Lower leg skin (tissue), 4 donors: Measurements from ENCODE around the gene METTL24. TPM values are rescaled to one million over a fixed set of nuclear protein-coding genes. Genes with fewer than 3 reads are reported as not detected.

Experiments
- DNase-seq, 2 donors: peaks; one replicate each; pipeline ENCODE4 v3.0.0-alpha.2; 2019; ENCODE audit warnings: low spot score in 2 of 2
- H3K4me3 ChIP-seq: fragments of 200-600 bp; sonication (generic); 2 replicates; pipeline ENCODE4 v1.5.1; 2017; ENCODE audit warnings: mild to moderate bottlenecking, low read depth; ENCODE audit not compliant: poor library complexity, severe bottlenecking
- CTCF ChIP-seq, 3 donors: fragments of 450-650 bp; IDR thresholded peaks; one replicate each; pipeline ENCODE4 v1.5.1; 2016; ENCODE audit warnings: antibody characterized with exemption in 3 of 3, mild to moderate bottlenecking in 3 of 3, moderate library complexity in 2 of 3
- POLR2A ChIP-seq, 2 donors: fragments of 450-650 bp; IDR thresholded peaks; one replicate each; pipeline ENCODE4 v1.6.1; 2016 to 2017; ENCODE audit warnings: antibody characterized with exemption in 2 of 2, mild to moderate bottlenecking in 1 of 2, moderate library complexity in 1 of 2
- WGBS, 2 donors: methylation state at CpG; one replicate each; pipeline ENCODE4 v1.1.5; 2018; 5-methylcytosine and 5-hydroxymethylcytosine counted together
- intact Hi-C: fragments of 100-400 bp; cut with DNase I; formaldehyde crosslinking; loops from one replicate; pipeline ENCODE4 v1.15.0; 2023; ENCODE audit warnings: low total_unique reads
- total RNA-seq, 4 donors: library from RNA; depleted of rRNA; stranded (reverse); fragments of >200 nt; gene quantifications; one replicate each; pipeline ENCODE4 v1.1.0, GENCODE V29; 2016

Gene METTL24
- total RNA-seq, 4 donors from 2014 or later: 0.22 to 2.5 (median 1.8) TPM; not detected in 1

GRCh38 chr6:110207652-110208051, 150.5 kb downstream of the METTL24 start:
- no peak for TF ChIP-seq POLR2A (IDR thresholded peaks at IDR 0.05)
- TF ChIP-seq CTCF (IDR thresholded peaks at IDR 0.05): no peak
- H3K4me3 ChIP-seq: no peak overlapping the region
- WGBS, 2 donors: 96 to 99% methylated on average over 3 of the region's 3 CpGs
- intact Hi-C loops: no loop called here
- no peak for DNase-seq

GRCh38 chr6:110201151-110201884, 156.8 kb downstream of the METTL24 start:
- no peak for DNase-seq
- TF ChIP-seq CTCF (IDR thresholded peaks at IDR 0.05) (no peak), POLR2A (IDR thresholded peaks at IDR 0.05) (no peak)
- intact Hi-C loops: no loop called here
- H3K4me3 ChIP-seq: no peak overlapping the region
- WGBS, 2 donors: 95 to 96% methylated on average over 3 of the region's 3 CpGs

- intact Hi-C loops: no loop called here
- TF ChIP-seq CTCF (IDR thresholded peaks at IDR 0.05) (no peak), POLR2A (IDR thresholded peaks at IDR 0.05) (no peak)
- WGBS, 2 donors: 93 to 98% methylated on average over 3 of the region's 3 CpGs
- DNase-seq: no peak
- H3K4me3 ChIP-seq: no peak overlapping the region
Measured at GRCh38 chr6:110198561-110198960, 159.6 kb downstream of the METTL24 start.

GRCh38 chr6:110196874-110197273, 161.3 kb downstream of the METTL24 start:
- intact Hi-C loops: no loop called here
- TF ChIP-seq CTCF (IDR thresholded peaks at IDR 0.05) (no peak), POLR2A (IDR thresholded peaks at IDR 0.05) (no peak)
- 82 to 85% methylated on average over 1 of the region's 1 CpG for WGBS, 2 donors
- H3K4me3 ChIP-seq: no peak overlapping the region
- no peak for DNase-seq

GRCh38 chr6:110195639-110196038, 162.5 kb downstream of the METTL24 start:
- 92 to 96% methylated on average over 4 of the region's 4 CpGs for WGBS, 2 donors
- DNase-seq: no peak
- H3K4me3 ChIP-seq: no peak overlapping the region
- intact Hi-C loops: no loop called here
- no peak for TF ChIP-seq CTCF (IDR thresholded peaks at IDR 0.05)
- no peak for TF ChIP-seq POLR2A (IDR thresholded peaks at IDR 0.05)

Other genes with a start within 250 kb of the METTL24 start
- gene WASF1, start 178.7 kb downstream of the METTL24 start, total RNA-seq: 1 to 10 TPM; 3.2 to 8.6 (median 7.6) TPM
- gene CDC40, start 177.9 kb downstream of the METTL24 start, total RNA-seq: 10 to 100 TPM; 11.5 to 19.2 (median 15.4) TPM
- 1 to 10 TPM in 1 of 4 donors, under 1 TPM in 2, not detected in 1; 0.17 to 1.2 (median 0.91) TPM for gene DDO, start 57.2 kb upstream of the METTL24 start, total RNA-seq
- under 1 TPM in 1 of 4 donors, not detected in 3; 0.17 TPM for gene SLC22A16, start 118.3 kb upstream of the METTL24 start, total RNA-seq